Caco-2 (cell line): ENCODE measurements around the gene RNF114. TPM values are rescaled to one million over a fixed set of nuclear protein-coding genes. Genes with fewer than 3 reads are reported as not detected.
A peak's percentile ranks its signal among the peaks of the same experiment; 100 is the strongest.

Source experiments
- BruUV-seq: library from RNA; stranded (reverse); fragments of 400-500 nt; replicated peaks from 2 replicates; lab custom pipeline; 2021; lab: Mats Ljungman, UMichigan
- CTCF ChIA-PET: fragments of 300-600 bp; sonication (Branson Sonifier 250); formaldehyde crosslinking; loops from one replicate; lab custom pipeline; 2022; ENCODE audit warnings: antibody characterized with exemption; lab: Charles Lee
- POLR2A ChIA-PET: fragments of 300-600 bp; sonication (Branson Sonifier 250); formaldehyde crosslinking; loops from one replicate; lab custom pipeline; 2022; ENCODE audit warnings: antibody characterized with exemption; lab: Charles Lee
- DNase-seq, 2 experiments: peaks; one replicate each; pipeline versions ENCODE4 v3.0.0 to v3.0.0-alpha.2; 2020 to 2022
- H3K27me3 ChIP-seq: replicated peaks from 2 replicates; pipeline ENCODE4 v1.6.0; 2011; ENCODE audit warnings: low read length; ENCODE audit not compliant: control insufficient read depth, insufficient read depth
- H3K36me3 ChIP-seq: 2 replicates; pipeline ENCODE4 v1.5.1; 2011; ENCODE audit warnings: low read length; ENCODE audit not compliant: control insufficient read depth, insufficient read depth
- H3K4me1 ChIP-seq: fragments of 250-450 bp; sonication (Bioruptor Pico); 2 replicates; pipeline ENCODE4 v1.5.1; 2020; ENCODE audit warnings: mild to moderate bottlenecking
- H3K4me3 ChIP-seq: 2 replicates; pipeline ENCODE4 v1.5.1; 2011; ENCODE audit warnings: low read depth, mild to moderate bottlenecking, control low read depth, low read length
- H3K9me3 ChIP-seq: fragments of 250-450 bp; sonication (Bioruptor Pico); 2 replicates; pipeline ENCODE4 v1.5.1; 2020; ENCODE audit warnings: mild to moderate bottlenecking, moderate library complexity
- H3K27ac Mint-ChIP-seq: one replicate; pipeline ENCODE4 v1.8.0; 2022; ENCODE audit warnings: mixed read lengths; ENCODE audit not compliant: unreplicated experiment
- H3K27me3 Mint-ChIP-seq: one replicate; pipeline ENCODE4 v1.8.0; 2022; ENCODE audit warnings: mixed read lengths; ENCODE audit not compliant: insufficient read depth, unreplicated experiment
- H3K36me3 Mint-ChIP-seq: one replicate; pipeline ENCODE4 v1.8.0; 2022; ENCODE audit warnings: mild to moderate bottlenecking, mixed read lengths; ENCODE audit not compliant: insufficient read depth, unreplicated experiment
- H3K4me1 Mint-ChIP-seq: one replicate; pipeline ENCODE4 v1.8.0; 2022; ENCODE audit warnings: low read depth, mixed read lengths; ENCODE audit not compliant: unreplicated experiment
- H3K4me3 Mint-ChIP-seq: one replicate; pipeline ENCODE4 v1.8.0; 2022; ENCODE audit warnings: mild to moderate bottlenecking, moderate library complexity, mixed read lengths; ENCODE audit not compliant: unreplicated experiment
- H3K9me3 Mint-ChIP-seq: one replicate; pipeline ENCODE4 v1.8.0; 2022; ENCODE audit warnings: mixed read lengths; ENCODE audit not compliant: unreplicated experiment
- CTCF ChIP-seq, 2 experiments: fragments of 200-600 bp in 1 of 2; IDR thresholded peaks; 1 replicate in 1 of 2; 2 replicates in 1 of 2; pipeline versions ENCODE4 v1.5.1 to v1.8.0; 2011 to 2022; ENCODE audit warnings: antibody characterized with exemption in 1 of 2, control low read depth in 1 of 2, inconsistent platforms in 1 of 2, low read depth in 1 of 2, low read length in 1 of 2, mild to moderate bottlenecking in 1 of 2, moderate library complexity in 1 of 2; ENCODE audit not compliant: insufficient read depth in 1 of 2, severe bottlenecking in 1 of 2, unreplicated experiment in 1 of 2
- intact Hi-C: fragments of 100-400 bp; cut with micrococcal nuclease; formaldehyde crosslinking; loops from one replicate; pipeline ENCODE4 v1.10.0; 2022; ENCODE audit not compliant: unreplicated experiment
- total RNA-seq: library from RNA; stranded (reverse); gene quantifications from 2 replicates; pipeline ENCODE4 v1.2.3, GENCODE V29; 2022

RNF114 gene
- total RNA-seq, 1 experiment from 2014 or later = 154 TPM

DNA sequence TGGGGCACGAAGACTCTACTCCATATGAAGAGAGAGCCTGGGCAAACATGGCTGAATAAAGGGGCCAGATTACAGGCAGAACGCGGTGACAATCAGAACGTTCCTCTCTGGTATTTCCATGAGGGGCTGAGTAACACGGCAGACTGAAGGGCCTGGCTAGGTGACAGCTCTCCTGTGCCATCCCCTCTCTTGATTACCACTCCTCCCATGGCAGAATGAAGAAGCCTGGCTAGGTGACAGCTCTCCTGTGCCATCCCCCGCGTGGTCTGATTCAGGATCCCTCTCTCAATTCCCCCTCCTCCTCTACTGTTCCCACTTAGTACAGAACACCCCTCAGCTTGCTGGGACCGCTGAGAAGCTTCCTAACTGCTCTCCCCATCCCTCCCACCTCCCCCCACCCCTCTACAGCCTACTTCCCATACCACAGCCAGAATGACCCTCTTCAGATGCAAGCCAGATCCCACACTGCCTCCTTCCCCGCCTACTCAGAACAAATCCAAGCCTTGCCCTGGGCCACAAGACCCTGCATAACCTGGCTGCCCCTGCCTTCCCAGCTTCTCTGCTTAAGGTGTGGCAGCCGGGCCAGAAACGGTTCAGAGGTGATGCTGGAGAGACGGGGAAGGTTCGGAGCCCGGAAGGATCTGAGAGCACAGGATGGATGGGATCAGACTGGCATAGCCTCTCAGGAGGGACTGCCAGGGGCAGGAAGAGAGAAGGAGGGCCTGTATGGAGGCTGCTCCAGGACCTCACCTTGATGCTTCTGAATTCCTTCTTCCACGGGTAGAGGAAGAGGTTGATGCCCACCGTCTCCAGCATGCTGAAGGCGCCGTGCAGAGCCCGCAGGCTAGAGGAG, 28.6 kb upstream of the RNF114 start:
- no peak overlapping the region for H3K4me3 Mint-ChIP-seq
- no peaks in the 10 kb centered on the region for H3K27me3 Mint-ChIP-seq
- no TSS peak for BruUV-seq

GRCh38 chr20:49908258-49908565, 28.0 kb upstream of the RNF114 start:
- H3K27me3 Mint-ChIP-seq = no peaks in the 10 kb centered on the region
- H3K4me3 Mint-ChIP-seq = no peak overlapping the region
- DNase-seq = no peak
- H3K27ac Mint-ChIP-seq = no peak overlapping the region
- intact Hi-C loops = no loop called here
- Histone ChIP-seq H3K9me3 (no peaks in the 10 kb centered on the region), H3K36me3 (peaks cover 5% of the 10 kb centered on the region), H3K27me3 (no peaks in the 10 kb centered on the region), H3K4me1 (no peaks in the 10 kb centered on the region), H3K4me3 (no peak overlapping the region)
- peaks cover 6% of the 10 kb centered on the region for H3K4me1 Mint-ChIP-seq
- H3K9me3 Mint-ChIP-seq = no peaks in the 10 kb centered on the region
- POLR2A ChIA-PET = interaction anchor here (0.6 kb wide), 1 partner anchor 28 kb away, joined by 4 read pairs; no protein-coding TSS in a partner anchor
- peaks cover 57% of the 10 kb centered on the region for H3K36me3 Mint-ChIP-seq
- TF ChIP-seq CTCF (IDR thresholded peaks at IDR 0.05; ENCODE audit: insufficient read depth in 1 of 2, low read depth in 1 of 2, low read length in 1 of 2, severe bottlenecking in 1 of 2, unreplicated experiment in 1 of 2) = no peak
- BruUV-seq = no TSS peak
- CTCF ChIA-PET = interaction anchor here (1.4 kb wide), 1 partner anchor 21 kb away, joined by 3 read pairs; no protein-coding TSS in a partner anchor

More for the DNA sequence above, 28.6 kb upstream of the RNF114 start:
- intact Hi-C loops = no loop called here
- no peak for DNase-seq
- Mint-ChIP-seq H3K4me1 (peaks cover 6% of the 10 kb centered on the region), H3K36me3 (peaks cover 61% of the 10 kb centered on the region), H3K9me3 (no peaks in the 10 kb centered on the region), H3K27ac (no peak overlapping the region)
- CTCF ChIA-PET = interaction anchor here (0.5 to 1.4 kb wide), 3 partner anchors 9 to 72 kb away, joined by 3 to 7 read pairs (median 3); no protein-coding TSS in a partner anchor
- no peaks in the 10 kb centered on the region for H3K9me3 ChIP-seq
- no peak for TF ChIP-seq CTCF (IDR thresholded peaks at IDR 0.05; ENCODE audit: insufficient read depth in 1 of 2, low read depth in 1 of 2, low read length in 1 of 2, severe bottlenecking in 1 of 2, unreplicated experiment in 1 of 2)
- H3K4me3 ChIP-seq = no peak overlapping the region
- peaks cover 5% of the 10 kb centered on the region for H3K36me3 ChIP-seq
- POLR2A ChIA-PET = interaction anchor here (0.6 to 1.8 kb wide), 3 partner anchors 9 to 27 kb away, joined by 3 to 6 read pairs (median 4); no protein-coding TSS in a partner anchor
- H3K27me3 ChIP-seq = no peaks in the 10 kb centered on the region
- H3K4me1 ChIP-seq = no peaks in the 10 kb centered on the region

GRCh38 chr20:49909499-49910339, 26.5 kb upstream of the RNF114 start:
- Mint-ChIP-seq H3K9me3 (no peaks in the 10 kb centered on the region), H3K4me1 (peaks cover 14% of the 10 kb centered on the region), H3K36me3 (peaks cover 54% of the 10 kb centered on the region), H3K4me3 (no peak overlapping the region), H3K27me3 (no peaks in the 10 kb centered on the region), H3K27ac (peak overlapping the region; percentile 33)
- ChIA-PET POLR2A (no interaction called here), CTCF (interaction anchor here (0.7 to 1.4 kb wide), 3 partner anchors 21 to 524 kb away, joined by 3 to 10 read pairs (median 6); no protein-coding TSS in a partner anchor)
- H3K27me3 ChIP-seq = no peaks in the 10 kb centered on the region
- DNase-seq = peak in 1 of 2 experiments; percentile 58
- no TSS peak for BruUV-seq
- H3K9me3 ChIP-seq = no peaks in the 10 kb centered on the region
- H3K4me1 ChIP-seq = 0 out of 2 replicates have a peak, but pooled peaks cover 3% of the 10 kb centered on the region
- H3K4me3 ChIP-seq = no peak overlapping the region
- H3K36me3 ChIP-seq = peaks cover 5% of the 10 kb centered on the region
- peak; percentile 58 to 60 for TF ChIP-seq CTCF (IDR thresholded peaks at IDR 0.05; ENCODE audit: insufficient read depth in 1 of 2, low read depth in 1 of 2, low read length in 1 of 2, severe bottlenecking in 1 of 2, unreplicated experiment in 1 of 2)
- intact Hi-C loops = no loop called here
